Vagina (tissue), 2 donors: ENCODE measurements around the gene KL. TPM values are rescaled to one million over a fixed set of nuclear protein-coding genes. Genes with fewer than 3 reads are reported as not detected.
A peak's percentile ranks its signal among the peaks of the same experiment; 100 is the strongest.

ENCODE experiments used
- DNase-seq, 2 donors: peaks; one replicate each; pipeline ENCODE4 v3.0.0-alpha.2; 2017; ENCODE audit errors: extremely low spot score in 2 of 2
- H3K27ac ChIP-seq: fragments of 200-600 bp; sonication (generic); one replicate; pipeline ENCODE4 v1.5.1; 2019
- H3K27me3 ChIP-seq: fragments of 200-600 bp; sonication (generic); one replicate; pipeline ENCODE4 v1.5.1; 2019
- H3K36me3 ChIP-seq, 2 donors: fragments of 200-600 bp; sonication (generic); one replicate each; pipeline ENCODE4 v1.5.1; 2017 to 2019
- H3K4me1 ChIP-seq: fragments of 200-600 bp; sonication (generic); one replicate; pipeline ENCODE4 v1.5.1; 2019
- H3K4me3 ChIP-seq, 2 donors: fragments of 200-600 bp; sonication (generic); 1 replicate in 1 of 2; 2 replicates in 1 of 2; pipeline ENCODE4 v1.5.1; 2016 to 2019
- H3K9me3 ChIP-seq: fragments of 200-600 bp; sonication (generic); one replicate; pipeline ENCODE4 v1.5.1; 2019
- POLR2A ChIP-seq, 2 donors: fragments of 450-650 bp; IDR thresholded peaks; one replicate each; pipeline ENCODE4 v1.6.1; 2017; ENCODE audit warnings: antibody characterized with exemption in 2 of 2, mild to moderate bottlenecking in 2 of 2, moderate library complexity in 2 of 2
- POLR2AphosphoS5 ChIP-seq, 2 donors: sonication (generic); formaldehyde crosslinking; IDR thresholded peaks; one replicate each; pipeline ENCODE4 v1.9.0; 2017; ENCODE audit warnings: antibody characterized with exemption in 2 of 2, mild to moderate bottlenecking in 2 of 2, low read depth in 1 of 2; ENCODE audit not compliant: insufficient read depth in 1 of 2
- intact Hi-C: fragments of 100-400 bp; cut with DNase I; formaldehyde crosslinking; loops from one replicate; pipeline ENCODE4 v1.15.1; 2023
- total RNA-seq: library from RNA; depleted of rRNA; stranded (reverse); fragments of >200 nt; gene quantifications from one replicate; pipeline ENCODE4 v1.2.3, GENCODE V29; 2016
- TF ChIP-seq, protein P1 (sequence below), 3 experiments: fragments of 450-650 bp in 2 of 3; fragments of 200-600 bp in 1 of 3; sonication (generic) in 1 of 3; IDR thresholded peaks; one replicate each; pipeline ENCODE4 v1.5.1; 2017 to 2019; ENCODE audit warnings: antibody characterized with exemption in 3 of 3, mild to moderate bottlenecking in 2 of 3, moderate library complexity in 2 of 3

Gene KL
- total RNA-seq, 1 donor from 2014 or later = 1.7 TPM

GRCh38 chr13:33053397-33054066 lies 37.3 kb downstream of the KL start:
- H3K36me3 ChIP-seq = no peaks in the 10 kb centered on the region
- H3K27ac ChIP-seq = peak overlapping the region; percentile 45
- H3K9me3 ChIP-seq = no peaks in the 10 kb centered on the region
- TF ChIP-seq, protein P1, sequence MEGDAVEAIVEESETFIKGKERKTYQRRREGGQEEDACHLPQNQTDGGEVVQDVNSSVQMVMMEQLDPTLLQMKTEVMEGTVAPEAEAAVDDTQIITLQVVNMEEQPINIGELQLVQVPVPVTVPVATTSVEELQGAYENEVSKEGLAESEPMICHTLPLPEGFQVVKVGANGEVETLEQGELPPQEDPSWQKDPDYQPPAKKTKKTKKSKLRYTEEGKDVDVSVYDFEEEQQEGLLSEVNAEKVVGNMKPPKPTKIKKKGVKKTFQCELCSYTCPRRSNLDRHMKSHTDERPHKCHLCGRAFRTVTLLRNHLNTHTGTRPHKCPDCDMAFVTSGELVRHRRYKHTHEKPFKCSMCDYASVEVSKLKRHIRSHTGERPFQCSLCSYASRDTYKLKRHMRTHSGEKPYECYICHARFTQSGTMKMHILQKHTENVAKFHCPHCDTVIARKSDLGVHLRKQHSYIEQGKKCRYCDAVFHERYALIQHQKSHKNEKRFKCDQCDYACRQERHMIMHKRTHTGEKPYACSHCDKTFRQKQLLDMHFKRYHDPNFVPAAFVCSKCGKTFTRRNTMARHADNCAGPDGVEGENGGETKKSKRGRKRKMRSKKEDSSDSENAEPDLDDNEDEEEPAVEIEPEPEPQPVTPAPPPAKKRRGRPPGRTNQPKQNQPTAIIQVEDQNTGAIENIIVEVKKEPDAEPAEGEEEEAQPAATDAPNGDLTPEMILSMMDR (IDR thresholded peaks at IDR 0.05) = no peak
- no peak for TF ChIP-seq POLR2A (IDR thresholded peaks at IDR 0.05)
- intact Hi-C loops = no loop called here
- no peak overlapping the region for H3K4me3 ChIP-seq
- H3K4me1 ChIP-seq = peaks cover 10% of the 10 kb centered on the region
- no peak for DNase-seq
- H3K27me3 ChIP-seq = no peaks in the 10 kb centered on the region

GRCh38 chr13:33057019-33057780 lies 41.0 kb downstream of the KL start:
- TF ChIP-seq POLR2AphosphoS5 (IDR thresholded peaks at IDR 0.05; ENCODE audit: insufficient read depth in 1 of 2, low read depth in 1 of 2) (no peak), POLR2A (IDR thresholded peaks at IDR 0.05) (no peak)
- TF ChIP-seq, protein P1 (IDR thresholded peaks at IDR 0.05) = no peak
- H3K36me3 ChIP-seq = no peaks in the 10 kb centered on the region
- intact Hi-C loops = no loop called here
- DNase-seq = no peak
- no peaks in the 10 kb centered on the region for H3K9me3 ChIP-seq
- no peaks in the 10 kb centered on the region for H3K27me3 ChIP-seq
- peaks cover 20% of the 10 kb centered on the region for H3K4me1 ChIP-seq
- H3K4me3 ChIP-seq = no peak overlapping the region
- H3K27ac ChIP-seq = no peak overlapping the region

DNA sequence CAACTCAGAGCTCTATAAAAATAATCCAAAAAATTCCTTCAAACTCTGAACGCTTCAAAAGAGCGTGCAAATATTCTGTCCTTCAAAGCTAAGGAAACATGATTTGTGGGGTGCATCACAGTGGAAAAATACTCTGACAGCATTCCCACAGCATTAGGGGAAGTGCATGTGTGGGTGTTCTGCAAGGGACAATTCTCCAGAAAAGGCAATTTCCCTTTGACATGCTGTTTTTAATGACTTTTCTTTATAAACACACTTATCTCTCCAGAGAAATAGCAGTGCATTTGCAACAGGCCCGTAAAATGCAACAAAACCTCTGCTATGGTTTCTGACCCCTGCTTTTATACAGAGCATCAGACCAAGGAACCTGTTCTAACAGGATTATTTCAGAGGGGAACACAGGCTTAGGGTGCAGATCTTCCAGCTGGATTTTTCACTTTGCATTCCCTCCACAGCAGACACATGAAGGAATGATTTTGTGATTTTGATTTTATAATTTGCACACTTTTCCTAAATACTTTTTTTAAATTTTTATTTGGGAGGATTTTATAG lies 42.6 kb downstream of the KL start:
- Histone ChIP-seq H3K36me3 (no peaks in the 10 kb centered on the region), H3K27ac (no peak overlapping the region), H3K27me3 (no peaks in the 10 kb centered on the region), H3K9me3 (no peaks in the 10 kb centered on the region), H3K4me1 (peaks cover 10% of the 10 kb centered on the region), H3K4me3 (no peak overlapping the region)
- TF ChIP-seq, protein P1 (IDR thresholded peaks at IDR 0.05) = no peak
- no peak for TF ChIP-seq POLR2A (IDR thresholded peaks at IDR 0.05)
- no peak for TF ChIP-seq POLR2AphosphoS5 (IDR thresholded peaks at IDR 0.05; ENCODE audit: insufficient read depth in 1 of 2, low read depth in 1 of 2)
- intact Hi-C loops = no loop called here
- DNase-seq = no peak

GRCh38 chr13:33060815-33061214 lies 44.6 kb downstream of the KL start:
- intact Hi-C loops = no loop called here
- Histone ChIP-seq H3K4me1 (peaks cover 10% of the 10 kb centered on the region), H3K27ac (no peak overlapping the region), H3K9me3 (no peaks in the 10 kb centered on the region), H3K27me3 (no peaks in the 10 kb centered on the region), H3K36me3 (no peaks in the 10 kb centered on the region), H3K4me3 (no peak overlapping the region)
- DNase-seq = no peak
- TF ChIP-seq, protein P1 (IDR thresholded peaks at IDR 0.05) = no peak
- no peak for TF ChIP-seq POLR2A (IDR thresholded peaks at IDR 0.05)

GRCh38 chr13:33066329-33066728 lies 50.1 kb downstream of the KL start:
- Histone ChIP-seq H3K9me3 (no peaks in the 10 kb centered on the region), H3K4me3 (no peak overlapping the region), H3K4me1 (no peaks in the 10 kb centered on the region), H3K36me3 (no peaks in the 10 kb centered on the region), H3K27ac (no peak overlapping the region), H3K27me3 (no peaks in the 10 kb centered on the region)
- intact Hi-C loops = no loop called here
- DNase-seq = no peak
- no peak for TF ChIP-seq POLR2A (IDR thresholded peaks at IDR 0.05)
- TF ChIP-seq POLR2AphosphoS5 (IDR thresholded peaks at IDR 0.05; ENCODE audit: insufficient read depth in 1 of 2, low read depth in 1 of 2) = no peak
- TF ChIP-seq, protein P1 (IDR thresholded peaks at IDR 0.05) = no peak
